ENCODE results near the gene RUNX2.

DNA sequence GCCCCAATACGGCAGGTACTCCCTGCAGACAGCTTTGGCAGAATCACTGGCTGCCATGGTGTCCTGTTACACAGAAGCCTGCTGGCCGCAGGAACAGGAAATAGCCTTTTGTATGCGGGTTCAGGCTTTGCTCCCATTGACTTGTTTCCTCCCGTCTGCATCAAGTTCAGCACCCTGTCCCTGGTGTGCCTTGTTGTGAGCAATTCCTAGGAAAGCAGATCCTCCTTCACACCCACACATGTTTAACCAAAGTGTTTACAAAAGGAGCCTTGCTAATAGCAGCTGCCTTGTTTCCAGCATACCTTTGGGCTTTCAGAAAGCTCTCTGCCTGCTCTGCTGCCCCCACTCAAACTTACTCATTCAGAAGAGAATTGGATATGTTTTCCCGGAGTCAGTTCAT is 176.8 kb downstream of the RUNX2 start:
- TF ChIP-seq POLR2AphosphoS5 (IDR thresholded peaks at IDR 0.05; ENCODE audit: low read depth, low read length) (no peak), REST (IDR thresholded peaks at IDR 0.05; ENCODE audit: insufficient read depth in 1 of 2, low read depth in 2 of 2, low read length in 1 of 2) (no peak), TCF7L2 (IDR thresholded peaks at IDR 0.05; ENCODE audit: low read depth, low read length) (no peak)
- TF ChIP-seq, protein P1, sequence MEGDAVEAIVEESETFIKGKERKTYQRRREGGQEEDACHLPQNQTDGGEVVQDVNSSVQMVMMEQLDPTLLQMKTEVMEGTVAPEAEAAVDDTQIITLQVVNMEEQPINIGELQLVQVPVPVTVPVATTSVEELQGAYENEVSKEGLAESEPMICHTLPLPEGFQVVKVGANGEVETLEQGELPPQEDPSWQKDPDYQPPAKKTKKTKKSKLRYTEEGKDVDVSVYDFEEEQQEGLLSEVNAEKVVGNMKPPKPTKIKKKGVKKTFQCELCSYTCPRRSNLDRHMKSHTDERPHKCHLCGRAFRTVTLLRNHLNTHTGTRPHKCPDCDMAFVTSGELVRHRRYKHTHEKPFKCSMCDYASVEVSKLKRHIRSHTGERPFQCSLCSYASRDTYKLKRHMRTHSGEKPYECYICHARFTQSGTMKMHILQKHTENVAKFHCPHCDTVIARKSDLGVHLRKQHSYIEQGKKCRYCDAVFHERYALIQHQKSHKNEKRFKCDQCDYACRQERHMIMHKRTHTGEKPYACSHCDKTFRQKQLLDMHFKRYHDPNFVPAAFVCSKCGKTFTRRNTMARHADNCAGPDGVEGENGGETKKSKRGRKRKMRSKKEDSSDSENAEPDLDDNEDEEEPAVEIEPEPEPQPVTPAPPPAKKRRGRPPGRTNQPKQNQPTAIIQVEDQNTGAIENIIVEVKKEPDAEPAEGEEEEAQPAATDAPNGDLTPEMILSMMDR (IDR thresholded peaks at IDR 0.05) = no peak
